HUES6 (cell line): Measurements from ENCODE around the gene ALKBH8.
"Not testable (repeated sequence)": the region's sequence is repeated elsewhere in the genome, so short reads cannot be mapped to it uniquely, and the experiment has no call there.

Experiments used
- H3K27ac ChIP-seq: 2 replicates; pipeline ENCODE4 v1.7.0; 2013; ENCODE audit warnings: low read depth, mild to moderate bottlenecking, low read length, inconsistent platforms
- H3K27me3 ChIP-seq: 2 replicates; pipeline ENCODE4 v1.6.1; 2013; ENCODE audit warnings: low read length; ENCODE audit not compliant: control insufficient read depth, insufficient read depth
- H3K36me3 ChIP-seq: 2 replicates; pipeline ENCODE4 v1.6.1; 2013; ENCODE audit warnings: low read length; ENCODE audit not compliant: control insufficient read depth, insufficient read depth
- H3K4me1 ChIP-seq: 2 replicates; pipeline ENCODE4 v1.6.1; 2013; ENCODE audit warnings: low read length; ENCODE audit not compliant: control insufficient read depth, insufficient read depth
- H3K4me3 ChIP-seq: 2 replicates; pipeline ENCODE4 v1.5.1; 2013; ENCODE audit warnings: low read depth, low read length
- H3K9ac ChIP-seq: one replicate; pipeline ENCODE4 v1.6.1; 2013; ENCODE audit warnings: mild to moderate bottlenecking, low read length
- H3K9me3 ChIP-seq: 2 replicates; pipeline ENCODE4 v1.6.1; 2013; ENCODE audit warnings: low read depth, low read length; ENCODE audit not compliant: control insufficient read depth, insufficient read depth

Gene ALKBH8

GRCh38 chr11:107592231-107592590 is 26.7 kb upstream of the ALKBH8 start:
- peaks cover 21% of the 10 kb centered on the region for H3K4me1 ChIP-seq
- no peaks in the 10 kb centered on the region for H3K36me3 ChIP-seq
- H3K27ac ChIP-seq: no peak overlapping the region
- H3K9ac ChIP-seq: no peak overlapping the region
- peaks cover 82% of the 10 kb centered on the region for H3K27me3 ChIP-seq
- H3K9me3 ChIP-seq: no peaks in the 10 kb centered on the region
- peak overlapping the region; percentile 91 for H3K4me3 ChIP-seq

GRCh38 chr11:107591378-107592230 is 26.1 kb upstream of the ALKBH8 start:
- Histone ChIP-seq H3K4me1 (peaks cover 21% of the 10 kb centered on the region), H3K27ac (no peak overlapping the region), H3K9ac (no peak overlapping the region), H3K9me3 (no peaks in the 10 kb centered on the region), H3K27me3 (peaks cover 86% of the 10 kb centered on the region), H3K4me3 (peak overlapping the region; percentile 91), H3K36me3 (no peaks in the 10 kb centered on the region)

GRCh38 chr11:107590460-107591377 is 25.2 kb upstream of the ALKBH8 start, which contains the start of gene ELMOD1:
TSS of gene ELMOD1 (plus strand) at chr11:107591147. CDS start at chr11:107618190, 27,043 bp downstream.
- no peak within 1 kb of the TSS for H3K9ac ChIP-seq
- H3K27ac ChIP-seq: no peak within 1 kb of the TSS
- peaks cover 87% of the 10 kb centered on the region for H3K27me3 ChIP-seq
- H3K36me3 ChIP-seq: no peaks in the 10 kb centered on the region
- peak within 1 kb of the TSS; percentile 91 for H3K4me3 ChIP-seq
- H3K4me1 ChIP-seq: peaks cover 21% of the 10 kb centered on the region
- H3K9me3 ChIP-seq: no peaks in the 10 kb centered on the region

- no peaks in the 10 kb centered on the region for H3K36me3 ChIP-seq
- no peaks in the 10 kb centered on the region for H3K9me3 ChIP-seq
- peaks cover 61% of the 10 kb centered on the region for H3K27me3 ChIP-seq
- no peak overlapping the region for H3K27ac ChIP-seq
- H3K4me3 ChIP-seq: no peak overlapping the region
- no peak overlapping the region for H3K9ac ChIP-seq
- H3K4me1 ChIP-seq: peaks cover 7% of the 10 kb centered on the region; the same call in 1 of the 2 replicates
Observed at GRCh38 chr11:107587306-107587979, 21.9 kb upstream of the ALKBH8 start.

GRCh38 chr11:107583629-107584195 is 18.2 kb upstream of the ALKBH8 start:
- H3K4me3 ChIP-seq: no peak overlapping the region
- peaks cover 3% of the 10 kb centered on the region; the same call in 1 of the 2 replicates for H3K9me3 ChIP-seq
- peaks cover 6% of the 10 kb centered on the region; the same call in 1 of the 2 replicates for H3K4me1 ChIP-seq
- H3K36me3 ChIP-seq: no peaks in the 10 kb centered on the region
- peaks cover 24% of the 10 kb centered on the region for H3K27me3 ChIP-seq
- no peak overlapping the region for H3K27ac ChIP-seq
- H3K9ac ChIP-seq: no peak overlapping the region

- Histone ChIP-seq H3K27me3 (no peaks in the 10 kb centered on the region), H3K9me3 (peaks cover 3% of the 10 kb centered on the region; the same call in 1 of the 2 replicates), H3K36me3 (no peaks in the 10 kb centered on the region), H3K4me1 (peaks cover 6% of the 10 kb centered on the region; the same call in 1 of the 2 replicates), H3K9ac (no peak overlapping the region), H3K27ac (no peak overlapping the region), H3K4me3 (no peak overlapping the region)
Observed at GRCh38 chr11:107581147-107581546, 15.6 kb upstream of the ALKBH8 start.

GRCh38 chr11:107579169-107579568 is 13.6 kb upstream of the ALKBH8 start:
- H3K9ac ChIP-seq, H3K27ac ChIP-seq, H3K27me3 ChIP-seq, H3K36me3 ChIP-seq, H3K4me1 ChIP-seq, H3K9me3 ChIP-seq, H3K4me3 ChIP-seq: not testable (repeated sequence)

GRCh38 chr11:107577346-107577711 is 11.8 kb upstream of the ALKBH8 start:
- Histone ChIP-seq H3K4me1 (peaks cover 6% of the 10 kb centered on the region; the same call in 1 of the 2 replicates), H3K9me3 (peaks cover 3% of the 10 kb centered on the region; the same call in 1 of the 2 replicates), H3K27me3 (no peaks in the 10 kb centered on the region), H3K36me3 (no peaks in the 10 kb centered on the region), H3K4me3 (no peak overlapping the region), H3K9ac (no peak overlapping the region), H3K27ac (no peak overlapping the region)

GRCh38 chr11:107576497-107577345 is 11.2 kb upstream of the ALKBH8 start:
- not testable (repeated sequence) for H3K4me1 ChIP-seq, H3K4me3 ChIP-seq, H3K9ac ChIP-seq, H3K27me3 ChIP-seq, H3K9me3 ChIP-seq, H3K36me3 ChIP-seq, H3K27ac ChIP-seq

- Histone ChIP-seq H3K9me3 (no peaks in the 10 kb centered on the region), H3K4me1 (0 out of 2 replicates have a peak, but pooled peaks cover 7% of the 10 kb centered on the region), H3K27me3 (no peaks in the 10 kb centered on the region), H3K4me3 (no peak overlapping the region), H3K36me3 (no peaks in the 10 kb centered on the region), H3K27ac (no peak overlapping the region), H3K9ac (no peak overlapping the region)
Observed at GRCh38 chr11:107573438-107573837, 7.9 kb upstream of the ALKBH8 start.
